Measurements from ENCODE around the gene ROBO1.

ROBO1 gene

GRCh38 chr3:79765911-79766310 lies 1.9 kb downstream of the ROBO1 start:
- H3K27me3 ChIP-seq (replicated peaks; ENCODE audit: insufficient read depth, low read length): no peaks in the 10 kb centered on the region
- no peak overlapping the region for H3K9ac ChIP-seq (ENCODE audit: low read length)
- H3F3A ChIP-seq (ENCODE audit: insufficient read depth, low read length): no peaks in the 10 kb centered on the region
- no peak overlapping the region for H3K4me3 ChIP-seq (ENCODE audit: low read length)
- H3K4me2 ChIP-seq (ENCODE audit: low read depth, low read length): no peak overlapping the region
- no peak overlapping the region for H2AFZ ChIP-seq (ENCODE audit: low read length)
- H3K79me2 ChIP-seq (ENCODE audit: low read length): no peaks in the 10 kb centered on the region
- no peaks in the 10 kb centered on the region for H3K4me1 ChIP-seq (ENCODE audit: low read length)
- TF ChIP-seq, protein P1, sequence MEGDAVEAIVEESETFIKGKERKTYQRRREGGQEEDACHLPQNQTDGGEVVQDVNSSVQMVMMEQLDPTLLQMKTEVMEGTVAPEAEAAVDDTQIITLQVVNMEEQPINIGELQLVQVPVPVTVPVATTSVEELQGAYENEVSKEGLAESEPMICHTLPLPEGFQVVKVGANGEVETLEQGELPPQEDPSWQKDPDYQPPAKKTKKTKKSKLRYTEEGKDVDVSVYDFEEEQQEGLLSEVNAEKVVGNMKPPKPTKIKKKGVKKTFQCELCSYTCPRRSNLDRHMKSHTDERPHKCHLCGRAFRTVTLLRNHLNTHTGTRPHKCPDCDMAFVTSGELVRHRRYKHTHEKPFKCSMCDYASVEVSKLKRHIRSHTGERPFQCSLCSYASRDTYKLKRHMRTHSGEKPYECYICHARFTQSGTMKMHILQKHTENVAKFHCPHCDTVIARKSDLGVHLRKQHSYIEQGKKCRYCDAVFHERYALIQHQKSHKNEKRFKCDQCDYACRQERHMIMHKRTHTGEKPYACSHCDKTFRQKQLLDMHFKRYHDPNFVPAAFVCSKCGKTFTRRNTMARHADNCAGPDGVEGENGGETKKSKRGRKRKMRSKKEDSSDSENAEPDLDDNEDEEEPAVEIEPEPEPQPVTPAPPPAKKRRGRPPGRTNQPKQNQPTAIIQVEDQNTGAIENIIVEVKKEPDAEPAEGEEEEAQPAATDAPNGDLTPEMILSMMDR (IDR thresholded peaks at IDR 0.05; ENCODE audit: low read length): no peak
- no peak for TF ChIP-seq EZH2phosphoT487 (IDR thresholded peaks at IDR 0.05; ENCODE audit: low read length)
- TF ChIP-seq EZH2 (optimal IDR thresholded peaks at IDR 0.05; ENCODE audit: low read depth, low read length): no peak
- no peaks in the 10 kb centered on the region for H3K9me3 ChIP-seq (replicated peaks; ENCODE audit: insufficient read depth, low read length)
- no peaks in the 10 kb centered on the region for H3K9me2 ChIP-seq (replicated peaks; ENCODE audit: insufficient read depth, low read length)
- DNase-seq: no peak
- H3K36me3 ChIP-seq (replicated peaks; ENCODE audit: insufficient read depth, low read length): no peaks in the 10 kb centered on the region
- no peak overlapping the region for H3K27ac ChIP-seq (ENCODE audit: low read length)
- H4K20me1 ChIP-seq (ENCODE audit: insufficient read depth, low read length): no peaks in the 10 kb centered on the region

DNA sequence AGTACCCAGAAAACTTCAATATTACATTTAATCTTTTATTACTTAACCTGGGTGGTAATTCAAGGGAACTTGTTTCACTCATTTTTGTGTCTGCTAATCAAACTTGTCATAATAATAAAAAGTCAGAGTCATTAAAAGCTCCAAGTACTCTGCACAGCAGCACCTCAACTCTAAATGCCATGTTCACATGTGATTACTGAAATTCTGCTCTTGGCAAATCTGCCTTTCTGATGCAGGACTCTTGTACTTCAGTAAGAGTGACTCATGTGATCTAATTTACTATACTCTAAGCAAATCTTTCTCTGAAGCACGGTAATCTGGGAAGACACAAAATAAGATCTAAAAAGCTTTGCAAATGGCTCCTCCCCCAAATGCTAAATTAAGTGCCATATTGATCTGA lies 6.4 kb downstream of the ROBO1 start:
- no peak overlapping the region for H3K4me3 ChIP-seq (ENCODE audit: low read length)
- no peaks in the 10 kb centered on the region for H3K79me2 ChIP-seq (ENCODE audit: low read length)
- H3F3A ChIP-seq (ENCODE audit: insufficient read depth, low read length): no peaks in the 10 kb centered on the region
- H3K9ac ChIP-seq (ENCODE audit: low read length): no peak overlapping the region
- DNase-seq: no peak
- TF ChIP-seq EZH2phosphoT487 (IDR thresholded peaks at IDR 0.05; ENCODE audit: low read length): no peak
- TF ChIP-seq, protein P1 (IDR thresholded peaks at IDR 0.05; ENCODE audit: low read length): no peak
- no peak for TF ChIP-seq EZH2 (optimal IDR thresholded peaks at IDR 0.05; ENCODE audit: low read depth, low read length)
- H3K4me2 ChIP-seq (ENCODE audit: low read depth, low read length): no peak overlapping the region
- H3K27ac ChIP-seq (ENCODE audit: low read length): no peak overlapping the region
- H3K4me1 ChIP-seq (ENCODE audit: low read length): no peaks in the 10 kb centered on the region
- no peaks in the 10 kb centered on the region for H3K36me3 ChIP-seq (replicated peaks; ENCODE audit: insufficient read depth, low read length)
- H3K9me2 ChIP-seq (replicated peaks; ENCODE audit: insufficient read depth, low read length): no peaks in the 10 kb centered on the region
- H2AFZ ChIP-seq (ENCODE audit: low read length): no peak overlapping the region
- no peaks in the 10 kb centered on the region for H4K20me1 ChIP-seq (ENCODE audit: insufficient read depth, low read length)
- H3K27me3 ChIP-seq (replicated peaks; ENCODE audit: insufficient read depth, low read length): no peaks in the 10 kb centered on the region
- H3K9me3 ChIP-seq (replicated peaks; ENCODE audit: insufficient read depth, low read length): no peaks in the 10 kb centered on the region

GRCh38 chr3:79751703-79752102 lies 16.1 kb downstream of the ROBO1 start:
- Histone ChIP-seq H3K9me3 (replicated peaks; ENCODE audit: insufficient read depth, low read length) (no peaks in the 10 kb centered on the region), H3K9me2 (replicated peaks; ENCODE audit: insufficient read depth, low read length) (no peaks in the 10 kb centered on the region), H3K79me2 (ENCODE audit: low read length) (no peaks in the 10 kb centered on the region), H3K4me2 (ENCODE audit: low read depth, low read length) (no peak overlapping the region), H3K4me1 (ENCODE audit: low read length) (no peaks in the 10 kb centered on the region), H3K27ac (ENCODE audit: low read length) (no peak overlapping the region), H4K20me1 (ENCODE audit: insufficient read depth, low read length) (no peaks in the 10 kb centered on the region), H3K4me3 (ENCODE audit: low read length) (no peak overlapping the region), H3K36me3 (replicated peaks; ENCODE audit: insufficient read depth, low read length) (no peaks in the 10 kb centered on the region), H2AFZ (ENCODE audit: low read length) (no peak overlapping the region), H3K27me3 (replicated peaks; ENCODE audit: insufficient read depth, low read length) (no peaks in the 10 kb centered on the region), H3F3A (ENCODE audit: insufficient read depth, low read length) (no peaks in the 10 kb centered on the region), H3K9ac (ENCODE audit: low read length) (no peak overlapping the region)
- DNase-seq: no peak
- TF ChIP-seq EZH2 (optimal IDR thresholded peaks at IDR 0.05; ENCODE audit: low read depth, low read length): no peak
- TF ChIP-seq, protein P1 (IDR thresholded peaks at IDR 0.05; ENCODE audit: low read length): no peak
- no peak for TF ChIP-seq EZH2phosphoT487 (IDR thresholded peaks at IDR 0.05; ENCODE audit: low read length)

Measured in MM.1S (cell line).